GM18870 (cell line): ENCODE measurements around the gene DENND11.

Experiments
- ATAC-seq: cut with Tn5 transposase; IDR thresholded peaks from one replicate; pipeline ENCODE4 v1.9.1; 2021; ENCODE audit warnings: moderate library complexity; ENCODE audit not compliant: unreplicated experiment

Gene DENND11

DNA sequence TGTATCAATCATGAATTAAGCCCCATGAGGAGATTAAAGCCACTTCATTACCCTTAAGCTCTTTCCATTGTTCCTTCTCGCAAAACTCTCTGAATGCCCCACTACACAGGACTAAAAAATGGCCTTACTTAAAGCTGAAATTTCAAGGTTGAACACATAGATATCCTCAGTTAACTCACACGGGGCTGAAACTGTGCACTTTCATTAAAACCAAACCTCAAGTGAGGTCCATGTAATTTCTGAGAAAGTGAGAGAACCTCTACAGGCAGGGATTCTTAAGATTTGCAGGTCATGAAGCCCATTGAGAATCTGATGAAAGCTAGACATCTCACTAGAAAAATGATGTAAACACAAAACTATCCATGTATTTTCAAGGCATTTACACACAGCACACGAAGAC, 15.9 kb downstream of the DENND11 start:
- no peak for ATAC-seq

- ATAC-seq: no peak
Observed at GRCh38 chr7:141685285-141686023, 16.5 kb downstream of the DENND11 start.

DNA sequence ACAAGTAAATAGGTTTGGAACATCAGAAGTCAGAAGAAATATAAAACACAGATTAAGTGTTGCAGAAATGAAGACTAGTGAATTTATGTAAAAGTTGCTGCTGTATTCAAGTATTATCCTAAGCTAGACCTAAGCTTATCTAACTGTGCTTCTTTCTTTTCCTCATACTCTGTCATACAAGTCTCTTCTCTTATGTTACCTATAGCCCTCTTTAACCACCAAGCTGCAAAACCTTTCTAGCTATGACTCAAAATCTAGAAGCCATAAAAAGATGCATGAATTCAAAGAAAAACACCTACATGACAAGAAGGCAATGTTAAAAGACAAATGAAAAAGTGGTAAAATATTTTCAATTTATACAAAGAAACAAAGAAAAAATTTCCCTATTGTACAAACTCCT, 23.0 kb downstream of the DENND11 start:
- ATAC-seq: peak; percentile 68

- no peak for ATAC-seq
Observed at GRCh38 chr7:141676618-141677017, 25.3 kb downstream of the DENND11 start.

DNA sequence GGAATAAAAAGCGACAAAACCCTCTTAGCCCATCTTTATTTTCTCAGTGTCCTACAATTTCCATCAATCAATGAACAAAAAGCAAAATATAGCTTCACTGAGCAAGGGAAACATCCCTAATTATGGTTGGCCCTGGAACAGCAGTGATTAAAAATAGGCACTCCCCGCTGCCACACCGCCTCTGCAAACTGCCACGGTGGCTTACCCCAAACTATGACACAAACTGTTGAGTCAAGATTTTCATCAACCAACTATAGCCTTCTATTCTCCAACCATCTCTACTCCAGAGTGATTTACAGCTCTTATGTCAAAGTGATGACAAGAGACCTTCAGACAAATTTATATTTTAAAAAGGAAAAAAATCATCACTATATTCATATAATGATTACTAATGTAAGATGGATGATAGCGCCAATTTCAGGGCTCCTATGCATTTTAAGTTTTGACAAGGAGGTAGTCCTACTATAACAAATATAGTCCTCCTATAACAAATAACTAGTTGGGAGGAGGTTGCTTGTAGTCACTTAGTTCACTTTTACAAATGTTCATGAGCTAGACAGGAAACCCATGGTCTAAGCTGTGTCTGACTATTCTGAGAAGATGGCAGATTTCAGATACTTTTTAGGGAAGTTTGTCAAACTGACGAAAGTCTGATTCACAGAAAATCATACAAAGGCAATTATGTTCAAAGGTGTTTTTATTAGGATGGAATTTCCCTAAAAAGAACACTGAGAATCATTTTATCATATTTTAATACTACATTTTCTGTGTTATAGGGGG, 26.3 kb downstream of the DENND11 start:
- no peak for ATAC-seq

DNA sequence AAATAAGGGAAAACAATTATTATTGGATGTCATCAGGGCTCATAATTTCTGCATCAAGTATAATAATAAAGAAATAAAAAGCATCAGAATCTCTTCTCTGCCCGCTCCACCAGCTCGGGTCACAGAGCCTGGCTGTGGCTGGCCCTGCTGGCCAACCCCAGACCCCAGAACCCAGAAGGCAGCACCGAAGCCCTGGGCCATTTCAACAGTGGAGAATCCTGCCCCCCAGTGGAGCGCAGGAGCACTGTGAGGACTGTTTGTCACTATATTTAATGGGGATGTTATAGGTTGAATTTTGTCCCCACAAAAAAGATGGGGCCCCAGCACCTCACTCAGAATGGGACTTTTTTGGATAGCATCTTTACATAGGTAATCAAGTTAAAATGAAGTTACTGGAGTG, 27.3 kb downstream of the DENND11 start:
- no peak for ATAC-seq

DNA sequence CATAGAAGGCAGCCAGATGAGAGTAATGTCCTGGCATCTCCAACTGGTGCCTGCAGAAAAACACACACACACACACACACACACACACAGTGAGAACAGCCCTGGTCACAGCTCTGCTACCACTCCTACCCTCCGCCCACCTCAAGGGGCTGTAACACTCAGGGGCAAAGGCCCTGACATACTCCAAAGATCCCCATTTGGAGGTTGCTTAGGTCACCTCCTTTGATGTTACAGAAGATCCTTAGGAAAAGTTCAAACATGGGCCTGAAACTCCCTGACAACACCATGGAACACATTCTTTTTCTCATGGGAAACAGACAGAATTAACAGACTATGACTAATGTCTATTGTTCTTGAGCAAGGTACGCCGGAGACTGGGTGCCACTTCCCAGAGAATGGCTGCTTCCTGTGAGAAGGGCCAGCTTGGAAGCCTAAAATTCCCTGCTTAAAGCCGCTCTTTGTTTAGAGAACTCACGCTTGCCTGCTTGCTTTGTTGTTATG, 27.7 kb downstream of the DENND11 start:
- no peak for ATAC-seq

GRCh38 chr7:141673346-141673745, 28.6 kb downstream of the DENND11 start:
- no peak for ATAC-seq

- no peak for ATAC-seq
Observed at GRCh38 chr7:141671705-141672496, 30.1 kb downstream of the DENND11 start.

DNA sequence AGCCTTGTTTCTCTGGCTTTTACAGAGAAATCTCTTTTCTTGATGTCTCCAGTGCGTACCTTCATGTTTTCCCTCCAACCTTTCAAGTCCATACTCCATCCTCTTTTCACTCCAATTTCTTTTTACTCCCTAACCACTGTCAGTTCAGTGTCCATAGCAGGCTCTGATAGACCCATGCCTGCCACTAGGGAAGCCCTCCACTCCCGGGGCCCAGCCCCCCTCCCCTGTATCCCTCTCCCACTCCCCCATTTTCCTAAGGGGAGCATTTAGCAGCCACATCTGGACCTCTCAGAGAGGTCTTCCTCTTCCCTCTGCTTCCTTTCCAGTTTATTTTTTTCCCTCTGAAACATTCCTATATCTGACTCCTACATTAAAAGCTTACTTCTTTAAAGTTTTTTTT, 33.1 kb downstream of the DENND11 start:
- ATAC-seq: no peak

- ATAC-seq: no peak
Observed at GRCh38 chr7:141666071-141666470, 35.9 kb downstream of the DENND11 start.

DNA sequence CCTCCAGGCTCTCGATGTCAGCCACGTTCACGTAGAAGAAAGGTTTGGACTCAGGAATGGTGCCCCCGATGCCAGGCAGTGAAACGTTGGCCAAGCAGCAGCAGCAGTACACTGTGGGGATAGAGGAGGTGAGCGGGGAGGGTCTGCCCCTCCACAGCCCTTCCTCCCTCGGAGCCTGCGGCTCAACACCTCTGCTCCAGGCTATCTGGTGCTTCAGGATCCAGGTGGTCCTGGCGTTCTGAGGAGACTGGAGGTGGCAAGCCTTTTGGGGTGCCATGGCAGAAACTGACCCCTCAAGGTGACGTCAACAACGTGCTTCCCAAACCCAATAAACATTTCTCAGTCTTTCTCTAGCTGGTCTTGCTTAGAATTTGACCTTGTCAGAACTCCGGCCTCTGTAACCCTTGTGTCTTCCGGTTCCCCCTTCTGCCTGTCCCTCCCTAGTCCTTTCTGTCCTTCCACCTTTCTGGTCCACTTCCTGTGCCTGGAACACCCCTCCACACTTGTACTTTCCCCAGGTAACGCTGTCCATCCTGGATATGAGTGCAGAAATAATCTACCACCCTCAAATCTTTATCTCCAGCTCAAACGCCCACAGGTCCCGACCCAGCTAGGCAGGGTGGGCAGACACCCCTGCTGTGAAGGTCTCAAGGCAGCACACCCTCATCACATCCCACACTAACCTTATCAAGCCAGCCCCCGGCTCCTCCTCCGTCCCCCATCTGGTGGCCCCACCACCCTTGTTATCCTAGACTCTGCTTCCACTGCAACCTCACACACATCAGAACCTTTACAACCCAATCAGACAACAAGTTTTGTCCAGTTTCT, 36.5 kb downstream of the DENND11 start:
- no peak for ATAC-seq

DNA sequence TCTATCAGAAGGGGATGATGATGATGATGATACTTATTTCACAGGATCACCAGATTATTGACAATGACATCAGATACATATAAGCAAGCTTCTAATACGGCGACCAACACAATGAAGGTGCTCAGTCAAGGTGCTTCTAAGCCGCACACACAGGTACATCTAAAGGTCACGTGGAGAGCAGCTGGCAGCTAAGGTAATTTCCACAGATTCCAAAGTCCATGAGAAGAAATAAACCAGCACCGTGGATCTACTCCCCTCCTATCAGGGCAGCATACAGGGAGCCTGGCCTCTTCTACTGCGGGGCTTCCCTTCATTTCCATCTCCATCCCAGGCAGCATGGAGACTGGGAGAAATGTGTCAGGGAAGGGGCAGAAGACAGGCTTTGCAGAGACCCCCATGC, 37.5 kb downstream of the DENND11 start:
- ATAC-seq: no peak

- ATAC-seq: no peak
Observed at GRCh38 chr7:141663081-141663849, 38.7 kb downstream of the DENND11 start.

DNA sequence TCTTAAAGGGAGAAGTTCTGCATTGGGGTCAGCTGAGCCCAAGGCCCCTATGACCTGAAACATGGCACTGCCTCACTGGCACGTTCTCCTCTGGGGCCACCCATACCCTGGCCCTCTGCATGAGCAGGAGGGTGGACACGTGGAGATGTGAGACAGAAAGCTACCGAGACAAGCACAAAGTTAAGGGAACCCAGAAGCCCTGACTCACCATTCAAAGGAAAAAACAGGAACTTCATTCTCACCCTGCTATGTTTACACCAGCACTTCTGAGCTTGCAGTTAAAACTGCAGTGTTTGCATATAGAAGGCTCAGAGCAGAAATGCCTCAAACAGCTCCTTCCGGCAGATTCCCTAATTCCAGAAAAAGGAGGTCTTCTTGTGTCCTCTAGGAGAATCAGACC, 41.7 kb downstream of the DENND11 start:
- no peak for ATAC-seq

DNA sequence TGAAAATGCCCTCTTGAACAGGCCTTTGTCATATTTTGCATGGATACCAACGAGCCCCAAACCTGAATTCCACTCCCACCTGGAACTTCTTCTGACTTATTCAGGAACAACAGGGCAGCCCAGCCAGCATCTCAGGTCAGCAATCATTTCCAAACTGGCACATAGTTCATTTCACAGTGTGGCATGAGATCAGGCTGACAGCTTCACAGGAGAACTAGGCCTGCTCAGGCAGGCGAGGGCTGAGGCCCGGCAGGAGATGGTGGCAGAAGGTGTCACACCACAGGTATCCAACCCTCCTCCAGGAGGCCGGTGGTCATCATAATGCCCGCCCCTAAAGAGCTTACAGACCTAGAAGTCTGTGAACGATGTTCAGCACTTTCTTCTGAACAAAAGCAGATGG, 42.5 kb downstream of the DENND11 start:
- ATAC-seq: no peak

- ATAC-seq: peak; percentile 88
Observed at GRCh38 chr7:141654551-141654950, 47.4 kb downstream of the DENND11 start.

DNA sequence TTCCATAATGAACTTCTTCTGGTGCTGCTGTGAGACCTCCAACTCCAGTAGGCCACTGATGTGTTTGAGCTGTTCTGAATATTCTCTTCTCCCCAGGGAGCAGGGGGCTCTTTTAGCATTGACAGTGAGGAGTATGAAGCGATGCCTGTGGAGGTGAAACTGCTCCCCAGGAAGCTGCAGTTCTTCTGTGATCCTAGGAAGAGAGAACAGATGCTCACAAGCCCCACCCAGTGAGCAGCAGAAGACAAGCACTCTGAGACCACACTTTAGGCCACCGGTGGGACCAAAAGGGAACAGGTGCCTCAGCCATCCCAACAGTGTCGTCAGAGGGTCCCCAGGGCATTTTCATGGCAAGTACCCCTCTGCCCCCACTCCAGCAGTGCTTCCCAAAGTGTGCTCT, 49.3 kb downstream of the DENND11 start:
- no peak for ATAC-seq
